MM.1S (cell line): Measurements from ENCODE around the gene FARP1.

Experiments used
- DNase-seq: peaks from one replicate; pipeline ENCODE4 v3.0.0-alpha.2; 2015
- H2AFZ ChIP-seq: fragments of 300-600 bp; sonication (generic); 2 replicates; pipeline ENCODE4 v1.6.0; 2016; ENCODE audit warnings: antibody characterized with exemption, low read length
- H3F3A ChIP-seq: fragments of 300-600 bp; sonication (generic); 2 replicates; pipeline ENCODE4 v1.6.1; 2016; ENCODE audit warnings: mild to moderate bottlenecking, antibody characterized with exemption, low read length, moderate library complexity, mixed read lengths; ENCODE audit not compliant: insufficient read depth
- H3K27ac ChIP-seq: fragments of 300-600 bp; sonication (generic); 2 replicates; pipeline ENCODE4 v1.5.1; 2016; ENCODE audit warnings: mild to moderate bottlenecking, low read length
- H3K27me3 ChIP-seq: fragments of 300-600 bp; sonication (generic); replicated peaks from 2 replicates; pipeline ENCODE4 v1.6.0; 2016; ENCODE audit warnings: low read length; ENCODE audit not compliant: insufficient read depth
- H3K36me3 ChIP-seq: fragments of 300-600 bp; sonication (generic); replicated peaks from 2 replicates; pipeline ENCODE4 v1.6.1; 2016; ENCODE audit warnings: mild to moderate bottlenecking, low read length, mixed read lengths; ENCODE audit not compliant: insufficient read depth
- H3K4me1 ChIP-seq: fragments of 300-600 bp; sonication (generic); 2 replicates; pipeline ENCODE4 v1.6.1; 2016; ENCODE audit warnings: low read length, mixed read lengths
- H3K4me2 ChIP-seq: fragments of 300-600 bp; sonication (generic); 2 replicates; pipeline ENCODE4 v1.6.0; 2016; ENCODE audit warnings: low read depth, low read length
- H3K4me3 ChIP-seq: fragments of 300-600 bp; sonication (generic); 2 replicates; pipeline ENCODE4 v1.5.1; 2016; ENCODE audit warnings: low read length, mixed read lengths
- H3K79me2 ChIP-seq: fragments of 300-600 bp; sonication (generic); 2 replicates; pipeline ENCODE4 v1.6.1; 2016; ENCODE audit warnings: mixed run types, low read length, mixed read lengths
- H3K9ac ChIP-seq: fragments of 300-600 bp; sonication (generic); 2 replicates; pipeline ENCODE4 v1.6.1; 2016; ENCODE audit warnings: low read length, mixed read lengths
- H3K9me2 ChIP-seq: fragments of 300-600 bp; sonication (generic); replicated peaks from 2 replicates; pipeline ENCODE4 v1.6.1; 2016; ENCODE audit warnings: mild to moderate bottlenecking, low read length, mixed read lengths; ENCODE audit not compliant: insufficient read depth
- H3K9me3 ChIP-seq: fragments of 300-600 bp; sonication (generic); replicated peaks from 2 replicates; pipeline ENCODE4 v1.6.1; 2016; ENCODE audit warnings: mild to moderate bottlenecking, low read length, mixed read lengths; ENCODE audit not compliant: insufficient read depth
- H4K20me1 ChIP-seq: fragments of 300-600 bp; sonication (generic); 2 replicates; pipeline ENCODE4 v1.6.1; 2016; ENCODE audit warnings: mild to moderate bottlenecking, low read length, moderate library complexity, mixed read lengths; ENCODE audit not compliant: insufficient read depth
- CTCF ChIP-seq: fragments of 300-600 bp; sonication (generic); IDR thresholded peaks from 2 replicates; pipeline ENCODE4 v1.5.1; 2016; ENCODE audit warnings: antibody characterized with exemption, low read length, mixed read lengths
- EZH2 ChIP-seq: fragments of 300-600 bp; sonication (generic); optimal IDR thresholded peaks from 2 replicates; pipeline ENCODE3; 2017; ENCODE audit warnings: low read depth, mild to moderate bottlenecking, antibody characterized with exemption, low read length, mixed read lengths
- EZH2phosphoT487 ChIP-seq: fragments of 300-600 bp; sonication (generic); IDR thresholded peaks from 2 replicates; pipeline ENCODE4 v1.6.1; 2018; ENCODE audit warnings: antibody characterized with exemption, low read length

FARP1 gene

GRCh38 chr13:98328511-98328910, 185.6 kb downstream of the FARP1 start:
- Histone ChIP-seq H3K9me2 (no peaks in the 10 kb centered on the region), H3K9ac (no peak overlapping the region), H4K20me1 (no peaks in the 10 kb centered on the region), H2AFZ (no peak overlapping the region), H3K27me3 (no peaks in the 10 kb centered on the region), H3K36me3 (no peaks in the 10 kb centered on the region), H3K4me1 (no peaks in the 10 kb centered on the region), H3K9me3 (no peaks in the 10 kb centered on the region), H3F3A (no peaks in the 10 kb centered on the region), H3K4me3 (no peak overlapping the region), H3K4me2 (no peak overlapping the region), H3K79me2 (no peaks in the 10 kb centered on the region), H3K27ac (no peak overlapping the region)
- DNase-seq = no peak
- TF ChIP-seq EZH2 (no peak), EZH2phosphoT487 (no peak), CTCF (no peak)

- Histone ChIP-seq H3K4me1 (no peaks in the 10 kb centered on the region), H3K27ac (no peak overlapping the region), H3K9me3 (no peaks in the 10 kb centered on the region), H3K27me3 (no peaks in the 10 kb centered on the region), H3K9me2 (no peaks in the 10 kb centered on the region), H3K4me3 (no peak overlapping the region), H3K36me3 (no peaks in the 10 kb centered on the region), H2AFZ (no peak overlapping the region), H3K9ac (no peak overlapping the region), H3F3A (no peaks in the 10 kb centered on the region), H3K79me2 (no peaks in the 10 kb centered on the region), H3K4me2 (no peak overlapping the region), H4K20me1 (no peaks in the 10 kb centered on the region)
- TF ChIP-seq EZH2 (no peak), CTCF (no peak), EZH2phosphoT487 (no peak)
- no peak for DNase-seq
Observed at GRCh38 chr13:98332222-98332621, 189.3 kb downstream of the FARP1 start.

- no peak overlapping the region for H3K4me3 ChIP-seq
- H3K27ac ChIP-seq = no peak overlapping the region
- H3K36me3 ChIP-seq = no peaks in the 10 kb centered on the region
- H3K9me2 ChIP-seq = no peaks in the 10 kb centered on the region
- H3K9ac ChIP-seq = no peak overlapping the region
- no peak for DNase-seq
- no peaks in the 10 kb centered on the region for H3K79me2 ChIP-seq
- H3K27me3 ChIP-seq = no peaks in the 10 kb centered on the region
- H3K4me2 ChIP-seq = no peak overlapping the region
- no peaks in the 10 kb centered on the region for H3F3A ChIP-seq
- no peaks in the 10 kb centered on the region for H3K4me1 ChIP-seq
- no peak overlapping the region for H2AFZ ChIP-seq
- no peak for TF ChIP-seq EZH2phosphoT487
- no peak for TF ChIP-seq CTCF
- TF ChIP-seq EZH2 = no peak
- H4K20me1 ChIP-seq = no peaks in the 10 kb centered on the region
- no peaks in the 10 kb centered on the region for H3K9me3 ChIP-seq
Observed at GRCh38 chr13:98332691-98333090, 189.8 kb downstream of the FARP1 start.
